HCT116 (cell line): Measurements from ENCODE around the gene BIVM. TPM values are rescaled to one million over a fixed set of nuclear protein-coding genes. Genes with fewer than 3 reads are reported as not detected.

Experiments
- ATAC-seq: fragments of 200-7000 bp; cut with Tn5 transposase; 2 replicates; pipeline ENCODE4 v1.9.1; 2020; ENCODE audit warnings: mild to moderate bottlenecking, moderate library complexity
- Bru-seq: library from RNA; stranded (reverse); fragments of 400-500 nt; gene quantifications from one replicate; lab custom pipeline; 2021; lab: Mats Ljungman, UMichigan
- BruChase-seq, 2 experiments: library from RNA; stranded (reverse); fragments of 400-500 nt; gene quantifications; one replicate each; lab custom pipeline; 2021; lab: Mats Ljungman, UMichigan
- BruUV-seq: library from RNA; stranded (reverse); fragments of 400-500 nt; replicated peaks from 2 replicates; lab custom pipeline; 2021; lab: Mats Ljungman, UMichigan
- CTCF ChIA-PET: fragments of 300-600 bp; sonication (Branson Sonifier 250); formaldehyde crosslinking; loops from one replicate; lab custom pipeline; 2021; ENCODE audit warnings: antibody characterized with exemption; lab: Charles Lee
- POLR2A ChIA-PET: fragments of 300-600, 350-600 bp; sonication (Branson Sonifier 250); formaldehyde crosslinking; loops from one replicate; lab custom pipeline; 2021; ENCODE audit warnings: antibody characterized with exemption; lab: Charles Lee
- RAD21 ChIA-PET, 2 experiments: fragments of 300-600 bp; sonication (Branson Sonifier 250); formaldehyde crosslinking; loops; one replicate each; lab custom pipeline; 2023; ENCODE audit warnings: low total read pairs in 2 of 2; ENCODE audit not compliant: uncharacterized antibody in 2 of 2, unreplicated experiment in 2 of 2, low non-redundant PET in 1 of 2; lab: Charles Lee
- DNase-seq: peaks from one replicate; pipeline ENCODE4 v3.0.0-alpha.2; 2010; ENCODE audit warnings: low read depth, low spot score
- H2AFZ ChIP-seq: fragments of 200-600 bp; shearing (Covaris generic), sonication (generic); 2 replicates; pipeline ENCODE4 v1.6.1; 2017; ENCODE audit warnings: low read depth, mixed run types, mixed read lengths, antibody characterized with exemption, low read length; ENCODE audit not compliant: poor library complexity, severe bottlenecking
- H3K27ac ChIP-seq: 2 replicates; pipeline ENCODE4 v1.5.1; 2012; ENCODE audit warnings: low read depth, low read length
- H3K27me3 ChIP-seq: fragments of 200-600 bp; sonication (generic); 2 replicates; pipeline ENCODE4 v1.6.1; 2016; ENCODE audit warnings: mixed run types, low read length, mixed read lengths; ENCODE audit not compliant: insufficient read depth
- H3K36me3 ChIP-seq, 2 experiments: fragments of 200-500 bp in 1 of 2; fragments of 200-600 bp in 1 of 2; sonication (Bioruptor generic) in 1 of 2; sonication (generic) in 1 of 2; 2 replicates each; pipeline versions ENCODE4 v1.5.1 to v1.6.1; 2014 to 2016; ENCODE audit warnings: low read length in 2 of 2, inconsistent platforms in 1 of 2, mixed read lengths in 1 of 2, mixed run types in 1 of 2; ENCODE audit not compliant: insufficient read depth in 2 of 2, control insufficient read depth in 1 of 2
- H3K4me1 ChIP-seq, 2 experiments: fragments of 200-600 bp in 1 of 2; sonication (generic) in 1 of 2; 2 replicates each; pipeline versions ENCODE4 v1.5.1 to v1.6.1; 2012 to 2017; ENCODE audit warnings: low read length in 2 of 2, inconsistent platforms in 1 of 2, mild to moderate bottlenecking in 1 of 2, mixed read lengths in 1 of 2, mixed run types in 1 of 2, moderate library complexity in 1 of 2; ENCODE audit not compliant: insufficient read depth in 2 of 2, control insufficient read depth in 1 of 2
- H3K4me2 ChIP-seq: fragments of 200-600 bp; sonication (generic); 2 replicates; pipeline ENCODE4 v1.6.1; 2017; ENCODE audit warnings: mixed run types, low read length, mixed read lengths
- H3K4me3 ChIP-seq, 2 experiments: fragments of 200-600 bp in 1 of 2; sonication (generic) in 1 of 2; replicated peaks in 1 of 2; 2 replicates each; pipeline ENCODE4 v1.5.1; 2011 to 2016; ENCODE audit warnings: low read length in 2 of 2, control low read depth in 1 of 2, low read depth in 1 of 2, mild to moderate bottlenecking in 1 of 2, mixed read lengths in 1 of 2, mixed run types in 1 of 2
- H3K79me2 ChIP-seq: fragments of 200-600 bp; sonication (generic); 2 replicates; pipeline ENCODE4 v1.6.1; 2017; ENCODE audit warnings: mild to moderate bottlenecking, mixed run types, low read length, moderate library complexity, mixed read lengths; ENCODE audit not compliant: insufficient read depth
- H3K9ac ChIP-seq: fragments of 200-600 bp; sonication (generic); 2 replicates; pipeline ENCODE4 v1.6.1; 2016; ENCODE audit warnings: low read length, mixed read lengths
- H3K9me2 ChIP-seq: fragments of 200-600 bp; sonication (generic), shearing (Covaris generic); 2 replicates; pipeline ENCODE4 v1.6.1; 2017; ENCODE audit warnings: mixed run types, mild to moderate bottlenecking, moderate library complexity; ENCODE audit not compliant: insufficient read depth
- H3K9me3 ChIP-seq, 2 experiments: fragments of 200-500 bp in 1 of 2; fragments of 200-600 bp in 1 of 2; sonication (Bioruptor generic) in 1 of 2; sonication (generic) in 1 of 2; 2 replicates each; pipeline ENCODE4 v1.6.1; 2014 to 2017; ENCODE audit warnings: low read length in 2 of 2, mixed read lengths in 2 of 2, inconsistent platforms in 1 of 2, low read depth in 1 of 2, mild to moderate bottlenecking in 1 of 2, mixed run types in 1 of 2, moderate library complexity in 1 of 2; ENCODE audit not compliant: control insufficient read depth in 1 of 2, insufficient read depth in 1 of 2
- H4K20me1 ChIP-seq: fragments of 200-600 bp; sonication (generic), shearing (Covaris generic); 2 replicates; pipeline ENCODE4 v1.6.1; 2017; ENCODE audit warnings: mixed run types, mild to moderate bottlenecking, moderate library complexity; ENCODE audit not compliant: insufficient read depth
- CBX3 ChIP-seq: IDR thresholded peaks from 2 replicates; pipeline ENCODE4 v1.6.1; 2012; ENCODE audit warnings: low read depth
- CEBPB ChIP-seq: IDR thresholded peaks from 2 replicates; pipeline ENCODE4 v1.6.1; 2012; ENCODE audit warnings: low read depth
- ELF1 ChIP-seq: IDR thresholded peaks from 2 replicates; pipeline ENCODE4 v1.6.1; 2012; ENCODE audit warnings: low read depth, borderline replicate concordance
- EZH2phosphoT487 ChIP-seq: fragments of 200-600 bp; IDR thresholded peaks from 2 replicates; pipeline ENCODE4 v1.6.1; 2018; ENCODE audit warnings: antibody characterized with exemption, borderline replicate concordance
- JUND ChIP-seq: IDR thresholded peaks from 2 replicates; pipeline ENCODE4 v1.6.1; 2012
- POLR2A ChIP-seq: IDR thresholded peaks from 2 replicates; pipeline ENCODE4 v1.7.0; 2011; ENCODE audit warnings: borderline replicate concordance; ENCODE audit not compliant: insufficient read depth, insufficient read length; ENCODE audit errors: extremely low read depth
- SIN3A ChIP-seq: IDR thresholded peaks from 2 replicates; pipeline ENCODE4 v1.6.1; 2012; ENCODE audit warnings: low read depth
- SP1 ChIP-seq: IDR thresholded peaks from 2 replicates; pipeline ENCODE4 v1.6.1; 2012; ENCODE audit warnings: low read depth
- TCF7L2 ChIP-seq: IDR thresholded peaks from 2 replicates; pipeline ENCODE4 v1.7.0; 2011; ENCODE audit warnings: borderline replicate concordance, inconsistent platforms; ENCODE audit not compliant: insufficient read depth, insufficient read length; ENCODE audit errors: extremely low read depth
- YY1 ChIP-seq: IDR thresholded peaks from 2 replicates; pipeline ENCODE4 v1.6.1; 2011; ENCODE audit warnings: low read length, low read depth, moderate library complexity, mild to moderate bottlenecking; ENCODE audit not compliant: insufficient replicate concordance; ENCODE audit errors: extremely low read depth
- ZBTB33 ChIP-seq: IDR thresholded peaks from 2 replicates; pipeline ENCODE4 v1.6.1; 2011; ENCODE audit warnings: mild to moderate bottlenecking, low read length, moderate library complexity; ENCODE audit not compliant: insufficient replicate concordance; ENCODE audit errors: extremely low read depth
- ZFX ChIP-seq: fragments of 450-650 bp; IDR thresholded peaks from 2 replicates; pipeline ENCODE4 v1.6.1; 2017
- ZNF274 ChIP-seq: fragments of 200-500 bp; sonication (Bioruptor generic); IDR thresholded peaks from 2 replicates; pipeline ENCODE4 v1.6.1; 2014; ENCODE audit warnings: mild to moderate bottlenecking, low read depth, low read length, inconsistent platforms
- intact Hi-C: fragments of 100-400 bp; cut with micrococcal nuclease; formaldehyde crosslinking; loops from 2 replicates; pipeline ENCODE4 v1.10.0; 2022
- long read RNA-seq: library from polyadenylated mRNA; unstranded; transcript quantifications from one replicate; pipeline ENCODE4 v2.0.0, GENCODE V29; 2021; ENCODE audit not compliant: unreplicated experiment
- polyA plus RNA-seq: library from polyadenylated mRNA; unstranded; fragments of >200 nt; gene quantifications from 2 replicates; pipeline ENCODE4 v1.2.1, GENCODE V29; 2012; ENCODE audit warnings: missing spikeins
- total RNA-seq: library from RNA; stranded (reverse); gene quantifications from one replicate; pipeline ENCODE4 v1.2.1, GENCODE V29; 2021; ENCODE audit not compliant: unreplicated experiment
- TF ChIP-seq, protein P1 (sequence below), 3 experiments: fragments of 200-600 bp in 1 of 3; sonication (generic) in 1 of 3; IDR thresholded peaks in 2 of 3; conservative IDR thresholded peaks in 1 of 3; 2 replicates each; pipeline ENCODE4 v1.5.1; 2012 to 2017; ENCODE audit warnings: low read depth in 2 of 3, low read length in 2 of 3, antibody characterized with exemption in 1 of 3, borderline replicate concordance in 1 of 3, control low read depth in 1 of 3, mild to moderate bottlenecking in 1 of 3, mixed read lengths in 1 of 3, mixed run types in 1 of 3, moderate library complexity in 1 of 3; ENCODE audit not compliant: insufficient read depth in 1 of 3
- TF ChIP-seq, protein P2 (sequence below): IDR thresholded peaks from 2 replicates; pipeline ENCODE4 v1.6.1; 2012; ENCODE audit warnings: low read depth
- TF ChIP-seq, protein P3 (sequence below): IDR thresholded peaks from 2 replicates; pipeline ENCODE4 v1.6.1; 2012

The BIVM gene
- total RNA-seq (11.3 TPM), Bru-seq, nascent RNA (percentile 81 among the genes with signal in this experiment), BruChase-seq, experiment 1, labeled RNA remaining after a 6-hour chase (percentile 91 among the genes with signal in this experiment), BruChase-seq, experiment 2, labeled RNA remaining after a 2-hour chase (percentile 91 among the genes with signal in this experiment)
- 1.8 and 3.1 TPM in 2 replicates for polyA plus RNA-seq
- long read RNA-seq, transcript BIVM-201 (11 exons, 3,859 nt): major isoform, 5 of 26 reads
- long read RNA-seq, partial matches to known transcripts: 0 of 26 reads
- long read RNA-seq, other reads (novel, unspliced or antisense): 21 of 26 reads

- Histone ChIP-seq H3K79me2 (peaks cover 6% of the 10 kb centered on the region), H3K9me2 (no peaks in the 10 kb centered on the region), H3K4me1 (peaks cover 6 to 11% of the 10 kb centered on the region in 2 experiments), H4K20me1 (no peaks in the 10 kb centered on the region), H3K4me2 (peak within 1 kb of the TSS; percentile 92), H3K4me3 (peak within 1 kb of the TSS; percentile 82 to 99), H3K36me3 (no peaks in the 10 kb centered on the region), H3K27me3 (no peaks in the 10 kb centered on the region), H3K9ac (peak within 1 kb of the TSS; percentile 67), H3K9me3 (no peaks in the 10 kb centered on the region), H3K27ac (peak within 1 kb of the TSS; percentile 71), H2AFZ (peak within 1 kb of the TSS; percentile 94)
- ChIA-PET RAD21 (no interaction called here), CTCF (no interaction called here), POLR2A (interaction anchor here (0.8 kb wide), 1 partner anchor 202 kb away, joined by 3 read pairs; the partner anchor contains the start of gene TPP2)
- BruUV-seq: TSS peak; percentile 66
- DNase-seq (peak; percentile 87), ATAC-seq (peak; percentile 90)
- intact Hi-C loops: loop anchor here (1.0 to 2.0 kb wide), 2 partner anchors 202 to 219 kb away; partner anchors contain the start of gene TPP2
- TF ChIP-seq ZNF274: no peak
- TF ChIP-seq CEBPB: no peak
- TF ChIP-seq ZBTB33: no peak
- no peak; the same call in 1 of the 2 replicates for TF ChIP-seq ZFX
- peak; percentile 45; the same call in 1 of the 2 replicates for TF ChIP-seq SIN3A
- TF ChIP-seq POLR2A: peak; percentile 25
- no peak for TF ChIP-seq CBX3
- TF ChIP-seq, protein P1, sequence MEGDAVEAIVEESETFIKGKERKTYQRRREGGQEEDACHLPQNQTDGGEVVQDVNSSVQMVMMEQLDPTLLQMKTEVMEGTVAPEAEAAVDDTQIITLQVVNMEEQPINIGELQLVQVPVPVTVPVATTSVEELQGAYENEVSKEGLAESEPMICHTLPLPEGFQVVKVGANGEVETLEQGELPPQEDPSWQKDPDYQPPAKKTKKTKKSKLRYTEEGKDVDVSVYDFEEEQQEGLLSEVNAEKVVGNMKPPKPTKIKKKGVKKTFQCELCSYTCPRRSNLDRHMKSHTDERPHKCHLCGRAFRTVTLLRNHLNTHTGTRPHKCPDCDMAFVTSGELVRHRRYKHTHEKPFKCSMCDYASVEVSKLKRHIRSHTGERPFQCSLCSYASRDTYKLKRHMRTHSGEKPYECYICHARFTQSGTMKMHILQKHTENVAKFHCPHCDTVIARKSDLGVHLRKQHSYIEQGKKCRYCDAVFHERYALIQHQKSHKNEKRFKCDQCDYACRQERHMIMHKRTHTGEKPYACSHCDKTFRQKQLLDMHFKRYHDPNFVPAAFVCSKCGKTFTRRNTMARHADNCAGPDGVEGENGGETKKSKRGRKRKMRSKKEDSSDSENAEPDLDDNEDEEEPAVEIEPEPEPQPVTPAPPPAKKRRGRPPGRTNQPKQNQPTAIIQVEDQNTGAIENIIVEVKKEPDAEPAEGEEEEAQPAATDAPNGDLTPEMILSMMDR (IDR thresholded peaks at IDR 0.05 in 2 of 3, conservative IDR thresholded peaks at IDR 0.05 in 1 of 3; ENCODE audit: borderline replicate concordance in 1 of 3, insufficient read depth in 1 of 3, low read depth in 2 of 3, low read length in 2 of 3): no peak
- TF ChIP-seq JUND: no peak
- TF ChIP-seq, protein P2, sequence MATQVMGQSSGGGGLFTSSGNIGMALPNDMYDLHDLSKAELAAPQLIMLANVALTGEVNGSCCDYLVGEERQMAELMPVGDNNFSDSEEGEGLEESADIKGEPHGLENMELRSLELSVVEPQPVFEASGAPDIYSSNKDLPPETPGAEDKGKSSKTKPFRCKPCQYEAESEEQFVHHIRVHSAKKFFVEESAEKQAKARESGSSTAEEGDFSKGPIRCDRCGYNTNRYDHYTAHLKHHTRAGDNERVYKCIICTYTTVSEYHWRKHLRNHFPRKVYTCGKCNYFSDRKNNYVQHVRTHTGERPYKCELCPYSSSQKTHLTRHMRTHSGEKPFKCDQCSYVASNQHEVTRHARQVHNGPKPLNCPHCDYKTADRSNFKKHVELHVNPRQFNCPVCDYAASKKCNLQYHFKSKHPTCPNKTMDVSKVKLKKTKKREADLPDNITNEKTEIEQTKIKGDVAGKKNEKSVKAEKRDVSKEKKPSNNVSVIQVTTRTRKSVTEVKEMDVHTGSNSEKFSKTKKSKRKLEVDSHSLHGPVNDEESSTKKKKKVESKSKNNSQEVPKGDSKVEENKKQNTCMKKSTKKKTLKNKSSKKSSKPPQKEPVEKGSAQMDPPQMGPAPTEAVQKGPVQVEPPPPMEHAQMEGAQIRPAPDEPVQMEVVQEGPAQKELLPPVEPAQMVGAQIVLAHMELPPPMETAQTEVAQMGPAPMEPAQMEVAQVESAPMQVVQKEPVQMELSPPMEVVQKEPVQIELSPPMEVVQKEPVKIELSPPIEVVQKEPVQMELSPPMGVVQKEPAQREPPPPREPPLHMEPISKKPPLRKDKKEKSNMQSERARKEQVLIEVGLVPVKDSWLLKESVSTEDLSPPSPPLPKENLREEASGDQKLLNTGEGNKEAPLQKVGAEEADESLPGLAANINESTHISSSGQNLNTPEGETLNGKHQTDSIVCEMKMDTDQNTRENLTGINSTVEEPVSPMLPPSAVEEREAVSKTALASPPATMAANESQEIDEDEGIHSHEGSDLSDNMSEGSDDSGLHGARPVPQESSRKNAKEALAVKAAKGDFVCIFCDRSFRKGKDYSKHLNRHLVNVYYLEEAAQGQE: no peak
- peak; percentile 7 for TF ChIP-seq TCF7L2
- TF ChIP-seq, protein P3, sequence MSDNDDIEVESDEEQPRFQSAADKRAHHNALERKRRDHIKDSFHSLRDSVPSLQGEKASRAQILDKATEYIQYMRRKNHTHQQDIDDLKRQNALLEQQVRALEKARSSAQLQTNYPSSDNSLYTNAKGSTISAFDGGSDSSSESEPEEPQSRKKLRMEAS: peak; percentile 78
- TF ChIP-seq YY1: peak; percentile 76
- peak; percentile 99 for TF ChIP-seq SP1
- no peak for TF ChIP-seq EZH2phosphoT487
- TF ChIP-seq ELF1: peak; percentile 22; the same call in 1 of the 2 replicates
Observed at GRCh38 chr13:102798581-102799425, at the start of gene BIVM, which contains the start of gene POGLUT2. TSS of gene BIVM (plus strand) at chr13:102799119. CDS start at chr13:102807268, 8,149 bp downstream. TSS of gene POGLUT2 (minus strand) at chr13:102798976. CDS start at chr13:102798670, 306 bp downstream.
